SH-SY5Y (cell line): ENCODE results near the gene PNMA5.

Source experiments
- GATA2 ChIP-seq: IDR thresholded peaks from 2 replicates; pipeline ENCODE4 v1.6.1; 2011; ENCODE audit warnings: mild to moderate bottlenecking, low read depth, low read length
- GATA3 ChIP-seq: IDR thresholded peaks from 2 replicates; pipeline ENCODE4 v1.6.1; 2011; ENCODE audit warnings: low read depth, mild to moderate bottlenecking, low read length, moderate library complexity

DNA sequence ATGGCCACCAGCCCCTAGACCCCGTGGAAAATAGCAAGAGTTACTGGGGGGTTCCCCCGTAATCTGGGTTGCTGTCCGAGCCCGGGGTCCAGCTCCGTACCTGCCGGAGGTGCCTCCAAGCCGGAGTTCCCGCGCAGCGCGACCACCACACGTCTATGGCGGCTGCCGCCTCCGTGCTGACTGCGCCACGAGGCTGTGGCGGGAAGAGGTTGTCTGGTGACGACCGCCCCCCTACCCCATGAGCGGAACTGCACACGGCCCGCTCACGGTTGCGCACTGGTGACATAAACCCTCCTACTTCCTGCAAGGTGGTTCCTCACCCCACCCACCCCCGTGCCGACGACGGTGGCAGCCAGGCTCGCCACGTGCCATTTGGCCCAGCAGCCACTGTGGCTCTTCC lies at the start of gene PNMA5:
- TF ChIP-seq GATA2 = no peak
- TF ChIP-seq GATA3 = no peak
